HG02588 (cell line): ENCODE measurements around the gene DTNBP1.

Source experiments
- ATAC-seq: cut with Tn5 transposase; IDR thresholded peaks from one replicate; pipeline ENCODE4 v1.9.1; 2021; ENCODE audit warnings: mild to moderate bottlenecking, moderate library complexity; ENCODE audit not compliant: unreplicated experiment

DTNBP1 gene

GRCh38 chr6:15536198-15536955 lies 126.5 kb downstream of the DTNBP1 start:
- ATAC-seq: no peak

GRCh38 chr6:15535495-15536197 lies 127.2 kb downstream of the DTNBP1 start:
- no peak for ATAC-seq

DNA sequence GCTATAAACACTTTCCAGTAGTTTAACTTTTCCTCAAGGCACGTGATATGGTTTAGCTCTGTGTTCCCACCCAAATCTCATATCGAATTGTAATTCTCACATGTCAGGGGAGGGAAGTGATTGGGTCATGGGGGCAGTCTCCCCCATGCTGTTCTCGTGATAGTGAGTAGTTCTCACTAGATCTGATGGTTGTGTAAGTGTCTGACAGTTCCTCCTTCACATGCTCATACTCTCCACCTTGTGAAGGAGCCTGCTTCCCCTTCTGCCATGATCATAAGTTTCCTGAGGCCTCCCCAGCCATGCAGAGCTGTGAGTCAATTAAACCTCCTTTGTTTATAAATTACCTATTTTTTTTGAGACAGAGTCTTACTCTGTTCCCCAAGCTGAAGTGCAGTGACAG lies 127.9 kb downstream of the DTNBP1 start:
- ATAC-seq: no peak

DNA sequence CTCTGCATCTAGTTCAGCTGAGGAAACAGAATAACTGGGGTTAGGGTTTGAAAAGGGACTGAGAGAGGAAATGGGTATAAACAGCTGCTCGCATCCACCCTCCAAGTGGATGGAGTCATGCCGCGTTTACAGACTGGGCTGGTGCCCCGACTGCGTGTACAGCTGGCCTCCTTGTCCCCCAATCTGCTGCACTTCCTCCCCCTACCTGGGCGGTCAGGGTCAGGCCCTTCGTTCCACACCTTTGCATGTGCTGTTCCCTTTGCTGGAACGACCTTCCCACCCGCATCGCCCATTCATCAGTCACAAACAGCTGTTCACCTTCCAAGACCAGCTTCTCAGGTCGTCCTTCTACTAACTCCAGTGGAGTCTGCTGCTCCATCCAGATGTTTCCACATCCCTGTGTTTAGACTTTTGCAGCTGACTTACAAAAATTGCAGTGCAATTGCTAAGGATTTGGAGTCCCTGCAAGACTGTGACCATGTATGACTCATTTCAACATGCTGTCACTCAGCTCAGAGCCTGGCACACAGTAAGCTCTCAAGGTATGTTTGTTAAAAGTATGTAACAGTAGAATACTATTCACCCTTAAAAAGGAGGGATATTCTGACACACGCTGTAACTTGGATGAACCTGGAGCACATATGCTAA lies 129.3 kb downstream of the DTNBP1 start:
- no peak for ATAC-seq

DNA sequence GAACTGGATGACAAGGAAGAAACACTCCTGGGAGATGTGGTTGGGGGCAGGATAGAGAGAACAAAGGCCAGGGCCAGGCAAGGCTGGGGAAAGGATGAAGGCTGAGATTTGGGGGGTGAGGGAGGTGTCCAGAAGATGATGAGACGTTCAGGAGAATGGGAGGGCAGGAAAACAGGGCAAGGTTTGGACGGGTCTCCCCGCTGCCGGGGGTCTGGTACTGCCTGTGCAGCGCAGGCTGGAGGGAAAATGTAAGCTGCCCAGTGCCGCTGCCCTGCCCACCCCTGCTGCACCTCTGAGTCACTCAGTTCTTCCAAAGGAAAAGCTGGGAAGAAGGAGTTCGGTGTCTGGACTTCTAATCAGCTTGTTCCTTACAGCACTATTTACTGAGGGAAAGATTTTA lies 130.9 kb downstream of the DTNBP1 start:
- no peak for ATAC-seq

GRCh38 chr6:15530411-15530810 lies 132.4 kb downstream of the DTNBP1 start:
- ATAC-seq: no peak

- ATAC-seq: no peak
Observed at GRCh38 chr6:15528870-15529269, 134.0 kb downstream of the DTNBP1 start.

DNA sequence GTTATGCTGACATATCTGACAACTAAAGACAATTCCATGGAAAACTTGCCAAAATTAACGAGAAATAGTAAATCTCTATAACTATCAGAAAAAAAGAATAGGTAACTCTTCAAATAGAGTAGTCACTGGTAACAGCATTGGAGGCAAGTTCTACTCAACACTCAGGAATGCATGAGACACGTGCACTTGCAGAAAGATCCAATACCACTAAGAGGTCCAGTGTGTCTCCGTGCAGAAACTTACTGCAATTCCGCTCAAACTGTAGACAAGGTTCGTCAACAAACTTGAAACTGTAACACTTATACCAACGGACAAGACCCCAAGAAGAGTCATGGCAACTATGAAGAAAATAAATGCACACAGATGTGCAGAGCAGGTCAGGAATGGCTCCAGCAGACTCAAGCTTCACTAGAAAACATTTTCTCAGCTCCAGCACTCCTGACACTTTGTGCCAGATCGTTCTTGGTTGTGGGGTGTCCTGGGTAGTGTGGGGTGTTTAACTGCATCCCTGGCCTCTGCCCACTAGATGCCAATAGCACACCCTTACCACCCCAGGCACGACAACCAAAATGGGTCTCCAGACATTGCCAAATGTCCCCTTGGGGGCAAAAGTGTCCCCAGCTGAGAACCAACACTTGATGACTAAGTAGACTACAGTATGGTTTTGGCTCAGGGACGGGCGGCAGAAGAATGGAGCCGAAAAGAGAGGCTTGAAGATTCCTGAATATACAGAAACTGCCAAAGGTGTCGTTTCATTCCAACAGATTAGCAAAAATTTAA lies 134.8 kb downstream of the DTNBP1 start:
- ATAC-seq: no peak

DNA sequence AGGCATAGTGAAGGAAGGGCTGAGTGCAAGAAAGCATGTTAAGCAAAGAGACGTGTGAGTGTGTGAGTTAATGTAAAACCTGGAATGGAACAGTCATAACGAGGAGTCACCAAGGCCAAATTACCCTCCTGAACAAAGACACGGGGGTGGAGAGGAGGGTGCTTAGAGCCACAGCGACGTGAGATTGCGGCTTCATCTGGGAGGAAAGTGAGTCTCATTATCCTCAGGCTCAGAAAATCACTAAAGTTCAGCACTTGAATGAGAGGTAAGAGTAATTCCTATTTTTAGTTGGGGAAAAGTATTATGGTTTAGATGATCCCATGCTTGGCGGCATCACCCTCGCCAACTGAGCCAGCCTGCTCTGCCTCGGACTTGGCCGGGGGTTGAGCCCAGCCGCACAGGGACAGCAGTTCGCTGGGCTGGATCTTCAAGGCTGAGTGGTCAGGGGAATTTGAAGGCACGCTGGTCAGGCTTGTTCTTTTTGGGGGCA lies 136.6 kb downstream of the DTNBP1 start:
- no peak for ATAC-seq

- no peak for ATAC-seq
Observed at GRCh38 chr6:15524861-15525401, 137.9 kb downstream of the DTNBP1 start.

- ATAC-seq: no peak
Observed at GRCh38 chr6:15523679-15524630, 138.9 kb downstream of the DTNBP1 start.

DNA sequence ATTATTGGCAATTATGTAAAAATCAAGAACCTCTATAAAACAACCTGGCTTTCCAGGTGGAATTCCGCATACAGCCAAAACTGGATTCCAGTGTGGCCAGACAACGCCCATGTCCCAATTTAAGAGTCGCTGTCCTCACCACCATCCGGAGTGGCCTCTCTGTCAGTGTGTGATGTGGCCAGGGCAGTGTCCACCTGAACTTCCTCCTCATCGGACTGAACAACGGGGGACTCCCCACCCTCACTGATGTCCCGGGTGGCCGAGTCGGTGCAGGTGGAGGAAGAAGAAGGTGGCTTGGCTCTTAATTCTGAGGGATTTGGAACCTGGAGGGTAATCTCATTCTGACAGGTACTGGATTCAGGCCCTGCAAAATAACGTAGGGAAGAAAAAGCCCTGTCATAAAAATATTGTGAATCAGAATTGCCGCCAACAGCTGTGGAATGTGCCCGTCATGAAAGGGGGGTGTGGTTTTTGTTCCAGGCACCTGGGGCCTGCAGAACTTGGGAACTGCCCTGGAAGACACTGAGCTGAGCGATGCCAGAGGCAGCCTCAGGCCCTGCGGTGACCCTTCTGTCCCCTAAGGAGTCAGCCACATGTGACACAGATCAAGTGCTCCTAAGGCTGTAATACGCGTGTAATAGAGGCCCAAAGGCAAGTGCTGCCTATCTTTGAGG lies 139.8 kb downstream of the DTNBP1 start:
- no peak for ATAC-seq

DNA sequence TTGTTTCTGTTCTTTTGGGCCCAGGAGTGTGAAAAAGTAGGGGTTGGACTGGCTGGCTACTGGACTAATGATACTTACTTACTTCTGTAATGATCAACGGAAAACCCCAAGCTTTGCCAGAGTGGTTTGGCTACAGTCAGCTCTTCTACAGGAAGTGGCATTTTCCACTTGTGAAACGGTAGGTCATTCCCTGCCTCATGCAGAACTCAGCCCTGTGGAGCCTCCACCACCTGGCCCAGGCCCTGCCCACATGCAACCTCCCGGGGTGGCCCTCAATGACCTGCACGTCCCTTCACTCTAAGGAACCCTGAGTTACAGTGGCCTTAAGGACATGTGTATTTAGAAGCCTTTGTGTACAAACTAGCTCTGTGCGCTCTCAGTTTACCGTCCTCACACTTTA lies 140.4 kb downstream of the DTNBP1 start:
- ATAC-seq: no peak

DNA sequence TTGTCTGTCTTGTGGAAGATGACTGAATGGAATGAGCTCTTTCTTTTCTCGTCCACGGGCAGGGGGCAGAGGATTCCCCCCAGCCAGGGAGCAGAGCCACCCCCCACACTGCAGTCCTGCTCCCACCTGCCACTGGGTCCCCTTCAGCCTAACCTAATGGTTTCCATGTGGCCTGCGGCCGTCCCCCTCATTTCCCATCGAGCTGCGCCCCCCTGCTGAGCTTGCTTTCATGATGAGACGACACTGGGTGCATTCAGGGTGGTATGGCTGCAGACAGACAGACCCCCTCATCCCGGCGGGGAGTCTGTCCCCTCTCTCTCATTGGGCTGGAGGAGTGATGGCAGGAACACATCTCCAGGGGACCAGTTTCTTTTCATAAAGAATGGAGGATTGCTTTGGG lies 140.8 kb downstream of the DTNBP1 start:
- no peak for ATAC-seq

- no peak for ATAC-seq
Observed at GRCh38 chr6:15521582-15521981, 141.2 kb downstream of the DTNBP1 start.

GRCh38 chr6:15520626-15521203 lies 142.1 kb downstream of the DTNBP1 start:
- ATAC-seq: no peak

DNA sequence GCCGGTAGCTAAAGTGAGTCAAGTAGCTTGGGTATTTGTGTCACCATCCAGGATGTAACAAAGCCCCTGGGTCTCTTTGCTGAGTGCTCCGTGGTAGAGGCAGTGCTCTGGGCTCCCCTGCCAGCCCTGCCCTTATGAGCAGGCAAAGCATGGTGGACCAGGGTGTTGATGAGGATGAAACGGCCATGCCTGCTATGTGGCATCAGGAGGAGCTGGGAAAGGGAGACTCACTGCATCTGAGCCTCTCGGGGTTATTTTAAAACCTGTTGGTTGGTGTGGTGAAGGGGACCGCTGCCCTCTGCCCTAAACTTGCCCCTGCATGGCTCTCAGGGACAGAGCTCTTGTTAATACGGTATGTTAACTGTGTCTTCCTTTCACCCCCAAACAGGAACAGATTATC lies 143.1 kb downstream of the DTNBP1 start:
- ATAC-seq: no peak

DNA sequence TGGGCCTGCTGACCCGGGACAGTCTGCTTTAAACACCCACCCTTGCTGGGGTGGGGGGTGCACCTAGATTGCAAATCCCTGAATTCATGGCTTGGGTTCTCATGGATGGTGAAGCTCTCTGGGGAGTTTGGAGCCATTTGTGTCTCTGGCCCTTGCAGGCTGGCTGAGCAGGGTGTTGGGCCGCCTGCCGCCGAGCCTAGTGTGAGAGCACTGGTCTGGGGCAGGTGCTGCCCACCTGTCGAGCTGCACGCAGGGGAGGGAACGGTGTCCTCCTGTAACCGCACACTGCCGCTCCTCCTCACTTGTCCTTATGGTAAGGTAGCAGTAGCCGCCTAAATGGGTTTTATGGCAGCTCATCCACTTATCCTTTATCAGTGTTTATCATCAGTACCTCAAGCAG lies 143.9 kb downstream of the DTNBP1 start:
- ATAC-seq: no peak

DNA sequence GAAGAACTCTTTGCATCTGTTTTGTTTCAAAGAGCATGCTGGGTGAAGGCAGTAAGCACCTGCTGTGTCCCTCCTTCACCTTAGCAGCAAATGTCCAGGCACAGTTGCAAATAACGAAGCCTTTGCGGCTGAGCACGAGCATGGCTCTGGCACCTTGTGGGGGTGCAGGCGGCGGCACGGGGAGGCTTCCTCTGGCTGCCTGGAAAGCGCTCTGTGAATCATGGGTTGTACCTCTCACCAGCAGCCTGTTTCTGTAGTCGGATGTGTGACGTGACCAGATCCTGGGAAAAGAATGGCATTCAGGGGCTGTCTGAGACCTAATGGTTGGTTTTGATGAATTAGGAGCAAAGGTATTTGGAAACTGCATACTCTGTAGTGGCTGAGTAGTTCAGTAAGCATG lies 144.8 kb downstream of the DTNBP1 start:
- no peak for ATAC-seq
